SK-N-SH treated with all-trans-retinoic acid at 6 μM for 48 hours (cell line): Measurements from ENCODE around the gene RNF115.

Experiments used
- ATAC-seq: fragments of 200-7000 bp; cut with Tn5 transposase; 3 replicates; pipeline ENCODE4 v1.9.1; 2020; ENCODE audit warnings: mild to moderate bottlenecking, moderate library complexity
- ARNTL ChIP-seq: fragments of 450-650 bp; formaldehyde crosslinking; IDR thresholded peaks from 2 replicates; pipeline ENCODE4 v1.5.0; 2020; ENCODE audit warnings: low read depth, mild to moderate bottlenecking, moderate library complexity, borderline replicate concordance
- BACH2 ChIP-seq: fragments of 250-450 bp; sonication (Bioruptor Pico); IDR thresholded peaks from 2 replicates; pipeline ENCODE4 v1.9.0; 2021; ENCODE audit warnings: mild to moderate bottlenecking, borderline replicate concordance
- CREB5 ChIP-seq: fragments of 250-450 bp; sonication (Bioruptor Pico); IDR thresholded peaks from 2 replicates; pipeline ENCODE4 v1.5.1; 2020; ENCODE audit warnings: low read depth, mild to moderate bottlenecking, moderate library complexity
- CSDC2 ChIP-seq: fragments of 250-450 bp; sonication (Bioruptor Pico); IDR thresholded peaks from 2 replicates; pipeline ENCODE4 v1.5.0; 2020; ENCODE audit warnings: mild to moderate bottlenecking, moderate library complexity
- ESRRG ChIP-seq: fragments of 250-450 bp; sonication (Bioruptor Pico); IDR thresholded peaks from 2 replicates; pipeline ENCODE4 v1.6.1; 2021; ENCODE audit warnings: mild to moderate bottlenecking
- GLIS3 ChIP-seq: fragments of 250-450 bp; sonication (Bioruptor Pico); IDR thresholded peaks from 2 replicates; pipeline ENCODE4 v1.5.0; 2020; ENCODE audit warnings: mild to moderate bottlenecking, moderate library complexity
- ISL1 ChIP-seq: fragments of 250-450 bp; sonication (Bioruptor Pico); IDR thresholded peaks from 2 replicates; pipeline ENCODE4 v2.1.2; 2022; ENCODE audit warnings: mild to moderate bottlenecking, moderate library complexity
- OSR1 ChIP-seq: fragments of 250-450 bp; sonication (Bioruptor Pico); IDR thresholded peaks from 2 replicates; pipeline ENCODE4 v1.8.0; 2022; ENCODE audit warnings: moderate library complexity, mild to moderate bottlenecking, inconsistent platforms
- PATZ1 ChIP-seq: fragments of 250-450 bp; sonication (Bioruptor Pico); IDR thresholded peaks from 2 replicates; pipeline ENCODE4 v1.8.0; 2020; ENCODE audit warnings: mild to moderate bottlenecking, moderate library complexity, borderline replicate concordance
- POU6F1 ChIP-seq: fragments of 250-450 bp; sonication (Bioruptor Pico); IDR thresholded peaks from 2 replicates; pipeline ENCODE4 v1.8.0; 2021; ENCODE audit warnings: low read depth, mild to moderate bottlenecking, moderate library complexity, borderline replicate concordance
- PPARA ChIP-seq: fragments of 250-450 bp; sonication (Bioruptor Pico); IDR thresholded peaks from 2 replicates; pipeline ENCODE4 v1.5.0; 2020; ENCODE audit warnings: mild to moderate bottlenecking, borderline replicate concordance
- RARB ChIP-seq: fragments of 250-450 bp; sonication (Bioruptor Pico); IDR thresholded peaks from 2 replicates; pipeline ENCODE4 v1.8.0; 2021; ENCODE audit warnings: mild to moderate bottlenecking, moderate library complexity
- SNAI2 ChIP-seq: fragments of 250-450 bp; sonication (Bioruptor Pico); IDR thresholded peaks from 2 replicates; pipeline ENCODE4 v1.5.0; 2020; ENCODE audit warnings: mild to moderate bottlenecking, moderate library complexity
- TCF4 ChIP-seq: fragments of 250-450 bp; sonication (Bioruptor Pico); IDR thresholded peaks from 2 replicates; pipeline ENCODE4 v1.8.0; 2021; ENCODE audit warnings: mild to moderate bottlenecking, moderate library complexity, borderline replicate concordance
- TOX ChIP-seq: fragments of 250-450 bp; sonication (Bioruptor Pico); IDR thresholded peaks from 2 replicates; pipeline ENCODE4 v1.8.0; 2021; ENCODE audit warnings: mild to moderate bottlenecking, moderate library complexity, borderline replicate concordance
- TSHZ2 ChIP-seq: fragments of 250-450 bp; sonication (Bioruptor Pico); IDR thresholded peaks from 2 replicates; pipeline ENCODE4 v1.5.0; 2020; ENCODE audit warnings: mild to moderate bottlenecking, moderate library complexity
- ZC3H10 ChIP-seq: fragments of 250-450 bp; sonication (Bioruptor Pico); IDR thresholded peaks from 2 replicates; pipeline ENCODE4 v1.5.1; 2021; ENCODE audit warnings: mild to moderate bottlenecking, moderate library complexity
- ZFP3 ChIP-seq: fragments of 250-450 bp; sonication (Bioruptor Pico); IDR thresholded peaks from 2 replicates; pipeline ENCODE4 v1.5.0; 2020; ENCODE audit warnings: mild to moderate bottlenecking, moderate library complexity
- ZFP30 ChIP-seq: fragments of 450-650 bp; formaldehyde crosslinking; IDR thresholded peaks from 2 replicates; pipeline ENCODE4 v1.5.0; 2022; ENCODE audit warnings: mild to moderate bottlenecking, moderate library complexity
- ZNF565 ChIP-seq: fragments of 450-650 bp; formaldehyde crosslinking; conservative IDR thresholded peaks from 2 replicates; pipeline ENCODE4 v1.5.0; 2020; ENCODE audit warnings: low read depth, mild to moderate bottlenecking, moderate library complexity
- ZNF70 ChIP-seq: fragments of 450-650 bp; formaldehyde crosslinking; IDR thresholded peaks from 2 replicates; pipeline ENCODE4 v1.5.0; 2020; ENCODE audit warnings: mild to moderate bottlenecking, moderate library complexity
- TF ChIP-seq, protein P1 (sequence below): fragments of 250-450 bp; sonication (Bioruptor Pico); IDR thresholded peaks from 2 replicates; pipeline ENCODE4 v1.5.1; 2021; ENCODE audit warnings: mild to moderate bottlenecking, moderate library complexity

The RNF115 gene

GRCh38 chr1:145705622-145706021 is 118.3 kb downstream of the RNF115 start (continued):
- TF ChIP-seq TSHZ2 (no peak), BACH2 (CRISPR knock-in tag) (no peak), ZNF70 (no peak), ARNTL (no peak), ZNF565 (no peak), TOX (no peak), ESRRG (no peak), ZFP30 (CRISPR knock-in tag) (no peak)
- TF ChIP-seq, protein P1, sequence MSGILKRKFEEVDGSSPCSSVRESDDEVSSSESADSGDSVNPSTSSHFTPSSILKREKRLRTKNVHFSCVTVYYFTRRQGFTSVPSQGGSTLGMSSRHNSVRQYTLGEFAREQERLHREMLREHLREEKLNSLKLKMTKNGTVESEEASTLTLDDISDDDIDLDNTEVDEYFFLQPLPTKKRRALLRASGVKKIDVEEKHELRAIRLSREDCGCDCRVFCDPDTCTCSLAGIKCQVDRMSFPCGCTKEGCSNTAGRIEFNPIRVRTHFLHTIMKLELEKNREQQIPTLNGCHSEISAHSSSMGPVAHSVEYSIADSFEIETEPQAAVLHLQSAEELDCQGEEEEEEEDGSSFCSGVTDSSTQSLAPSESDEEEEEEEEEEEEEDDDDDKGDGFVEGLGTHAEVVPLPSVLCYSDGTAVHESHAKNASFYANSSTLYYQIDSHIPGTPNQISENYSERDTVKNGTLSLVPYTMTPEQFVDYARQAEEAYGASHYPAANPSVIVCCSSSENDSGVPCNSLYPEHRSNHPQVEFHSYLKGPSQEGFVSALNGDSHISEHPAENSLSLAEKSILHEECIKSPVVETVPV (CRISPR knock-in tag) = no peak
- TF ChIP-seq, all 23 proteins: peak for 0

- no peak for ATAC-seq
Observed at GRCh38 chr1:145702826-145703225, 121.1 kb downstream of the RNF115 start.

More at GRCh38 chr1:145702826-145703225, 121.1 kb downstream of the RNF115 start:
- TF ChIP-seq OSR1 (CRISPR knock-in tag) (no peak), ZC3H10 (CRISPR knock-in tag) (no peak), TOX (no peak), PPARA (CRISPR knock-in tag) (no peak), ZNF565 (no peak), TCF4 (no peak), ZFP30 (CRISPR knock-in tag) (no peak), TSHZ2 (no peak), POU6F1 (CRISPR knock-in tag) (no peak), ISL1 (CRISPR knock-in tag) (no peak), SNAI2 (CRISPR knock-in tag) (no peak), ZFP3 (CRISPR knock-in tag) (no peak), RARB (CRISPR knock-in tag) (no peak), PATZ1 (CRISPR knock-in tag) (no peak), GLIS3 (CRISPR knock-in tag) (no peak), ESRRG (no peak), CREB5 (CRISPR knock-in tag) (no peak), CSDC2 (CRISPR knock-in tag) (no peak)
- TF ChIP-seq, protein P1 (CRISPR knock-in tag) = no peak
- TF ChIP-seq, all 23 proteins: peak for 0
